Activated T-helper 2 cell treated with anti-CD3 and anti-CD28 coated beads, Interferon-gamma antibody, Interleukin-2, Interleukin-4, amounts not matched to agents 10 μg/mL and 5 μg/mL and 100 μg/mL, durations not matched to agents 14 hours and 24 hours and 36 hours (primary cell): Measurements from ENCODE around the gene ADCK2. TPM values are rescaled to one million over a fixed set of nuclear protein-coding genes. Genes with fewer than 3 reads are reported as not detected.
"Not testable (repeated sequence)": the region's sequence is repeated elsewhere in the genome, so short reads cannot be mapped to it uniquely, and the experiment has no call there.

Experiments used
- DNase-seq: peaks from one replicate; pipeline ENCODE4 v3.0.0; 2021; ENCODE audit warnings: low spot score
- H3K27ac Mint-ChIP-seq: one replicate; pipeline ENCODE4 v1.8.0; 2021; ENCODE audit warnings: mixed read lengths
- H3K27me3 Mint-ChIP-seq: one replicate; pipeline ENCODE4 v1.8.0; 2021; ENCODE audit warnings: low read depth, mixed read lengths
- H3K36me3 Mint-ChIP-seq: one replicate; pipeline ENCODE4 v1.8.0; 2021; ENCODE audit warnings: low read depth, mixed read lengths
- H3K4me1 Mint-ChIP-seq: one replicate; pipeline ENCODE4 v1.8.0; 2021; ENCODE audit warnings: low read depth, mixed read lengths
- H3K4me3 Mint-ChIP-seq: one replicate; pipeline ENCODE4 v1.8.0; 2021; ENCODE audit warnings: low read depth, mild to moderate bottlenecking, moderate library complexity, mixed read lengths
- H3K9me3 Mint-ChIP-seq: one replicate; pipeline ENCODE4 v1.8.0; 2021; ENCODE audit warnings: mixed read lengths
- intact Hi-C: fragments of 100-400 bp; cut with micrococcal nuclease; formaldehyde crosslinking; loops from one replicate; pipeline ENCODE4 v1.15.1; 2023
- total RNA-seq: library from RNA; stranded (reverse); gene quantifications from 2 replicates; pipeline ENCODE4 v1.2.3, GENCODE V29; 2022

The ADCK2 gene
- total RNA-seq, 1 donor from 2014 or later, result 26.3 TPM

GRCh38 chr7:140695381-140695780, 22.6 kb downstream of the ADCK2 start:
- H3K27me3 Mint-ChIP-seq, result no peaks in the 10 kb centered on the region
- H3K4me3 Mint-ChIP-seq, result no peak overlapping the region
- DNase-seq, result no peak
- intact Hi-C loops, result loop anchor here (5.0 kb wide), 1 partner anchor 293 kb away; the partner anchor contains the start of gene RAB19
- H3K36me3 Mint-ChIP-seq, result peaks cover 26% of the 10 kb centered on the region
- no peak overlapping the region for H3K27ac Mint-ChIP-seq
- no peaks in the 10 kb centered on the region for H3K9me3 Mint-ChIP-seq
- H3K4me1 Mint-ChIP-seq, result peaks cover 26% of the 10 kb centered on the region

GRCh38 chr7:140696024-140696679, 23.4 kb downstream of the ADCK2 start:
- Mint-ChIP-seq H3K9me3 (no peaks in the 10 kb centered on the region), H3K27ac (peak overlapping the region; percentile 99), H3K27me3 (no peaks in the 10 kb centered on the region), H3K36me3 (peaks cover 21% of the 10 kb centered on the region), H3K4me3 (peak overlapping the region; percentile 99), H3K4me1 (peaks cover 26% of the 10 kb centered on the region)
- intact Hi-C loops, result loop anchor here (1.0 to 5.0 kb wide), 4 partner anchors 23 to 319 kb away; partner anchors contain the start of genes BRAF, MRPS33 and RAB19
- no peak for DNase-seq

- Mint-ChIP-seq H3K36me3 (peaks cover 19% of the 10 kb centered on the region), H3K4me1 (peaks cover 26% of the 10 kb centered on the region), H3K27me3 (no peaks in the 10 kb centered on the region), H3K9me3 (no peaks in the 10 kb centered on the region), H3K27ac (peak within 1 kb of the TSS; percentile 99), H3K4me3 (peak within 1 kb of the TSS; percentile 99)
- intact Hi-C loops, result loop anchor here (1.0 to 5.0 kb wide), 4 partner anchors 24 to 318 kb away; partner anchors contain the start of genes BRAF, MRPS33 and RAB19
- DNase-seq, result peak; percentile 86
These were observed 24.1 kb downstream of the ADCK2 start, which contains the start of gene NDUFB2 for GRCh38 chr7:140696680-140697446. Gene NDUFB2 (plus strand): TSS chr7:140696708. CDS start chr7:140696745, 37 bp downstream.

- intact Hi-C loops, result loop anchor here (2.0 to 5.0 kb wide), 2 partner anchors 295 to 317 kb away; partner anchors contain the start of genes MRPS33 and RAB19
- Mint-ChIP-seq H3K27me3 (no peaks in the 10 kb centered on the region), H3K4me3 (peak overlapping the region; percentile 99), H3K27ac (peak overlapping the region; percentile 99), H3K9me3 (no peaks in the 10 kb centered on the region), H3K36me3 (peaks cover 18% of the 10 kb centered on the region), H3K4me1 (peaks cover 23% of the 10 kb centered on the region)
- DNase-seq, result no peak
These were observed 24.9 kb downstream of the ADCK2 start for GRCh38 chr7:140697447-140698143.

- Mint-ChIP-seq H3K27ac (peak overlapping the region; percentile 24), H3K9me3 (no peaks in the 10 kb centered on the region), H3K36me3 (peaks cover 20% of the 10 kb centered on the region), H3K27me3 (no peaks in the 10 kb centered on the region), H3K4me1 (peaks cover 21% of the 10 kb centered on the region), H3K4me3 (peak overlapping the region; percentile 99)
- intact Hi-C loops, result loop anchor here (5.0 kb wide), 1 partner anchor 296 kb away; the partner anchor contains the start of gene RAB19
- DNase-seq, result no peak
These were observed 25.7 kb downstream of the ADCK2 start for GRCh38 chr7:140698477-140698876.

GRCh38 chr7:140702774-140703173, 30.0 kb downstream of the ADCK2 start:
- H3K27ac Mint-ChIP-seq, result no peak overlapping the region

GRCh38 chr7:140704205-140704604, 31.5 kb downstream of the ADCK2 start:
- Mint-ChIP-seq H3K27me3 (no peaks in the 10 kb centered on the region), H3K9me3 (no peaks in the 10 kb centered on the region), H3K36me3 (peaks cover 45% of the 10 kb centered on the region), H3K27ac (no peak overlapping the region), H3K4me3 (no peak overlapping the region), H3K4me1 (peaks cover 5% of the 10 kb centered on the region)
- no peak for DNase-seq
- intact Hi-C loops, result no loop called here

More at GRCh38 chr7:140702774-140703173, 30.0 kb downstream of the ADCK2 start:
- peaks cover 41% of the 10 kb centered on the region for H3K36me3 Mint-ChIP-seq
- intact Hi-C loops, result no loop called here
- no peaks in the 10 kb centered on the region for H3K27me3 Mint-ChIP-seq
- no peaks in the 10 kb centered on the region for H3K9me3 Mint-ChIP-seq
- H3K4me3 Mint-ChIP-seq, result no peak overlapping the region
- peaks cover 13% of the 10 kb centered on the region for H3K4me1 Mint-ChIP-seq
- DNase-seq, result no peak

GRCh38 chr7:140707132-140707531, 34.4 kb downstream of the ADCK2 start:
- Mint-ChIP-seq H3K4me1 (no peaks in the 10 kb centered on the region), H3K27me3 (no peaks in the 10 kb centered on the region), H3K9me3 (peaks cover 6% of the 10 kb centered on the region), H3K4me3 (no peak overlapping the region), H3K36me3 (peaks cover 54% of the 10 kb centered on the region), H3K27ac (no peak overlapping the region)
- DNase-seq, result no peak
- intact Hi-C loops, result no loop called here

- intact Hi-C loops, DNase-seq, H3K27me3 Mint-ChIP-seq, H3K4me3 Mint-ChIP-seq, H3K4me1 Mint-ChIP-seq, H3K9me3 Mint-ChIP-seq, H3K27ac Mint-ChIP-seq: not testable (repeated sequence)
- peaks cover 52% of the 10 kb centered on the region for H3K36me3 Mint-ChIP-seq
These were observed 36.0 kb downstream of the ADCK2 start for GRCh38 chr7:140708764-140709163.

- H3K4me1 Mint-ChIP-seq, DNase-seq, intact Hi-C loops, H3K27ac Mint-ChIP-seq, H3K4me3 Mint-ChIP-seq, H3K9me3 Mint-ChIP-seq, H3K27me3 Mint-ChIP-seq: not testable (repeated sequence)
- H3K36me3 Mint-ChIP-seq, result peaks cover 41% of the 10 kb centered on the region
These were observed 39.6 kb downstream of the ADCK2 start for GRCh38 chr7:140712392-140712791.

- no peaks in the 10 kb centered on the region for H3K27me3 Mint-ChIP-seq
- no peak overlapping the region for H3K4me3 Mint-ChIP-seq
- H3K4me1 Mint-ChIP-seq, result no peaks in the 10 kb centered on the region
- H3K27ac Mint-ChIP-seq, result no peak overlapping the region
- intact Hi-C loops, result no loop called here
- H3K36me3 Mint-ChIP-seq, result peaks cover 30% of the 10 kb centered on the region
- no peak for DNase-seq
- peaks cover 6% of the 10 kb centered on the region for H3K9me3 Mint-ChIP-seq
These were observed 41.7 kb downstream of the ADCK2 start for GRCh38 chr7:140714331-140715040.

GRCh38 chr7:140719721-140720120, 47.0 kb downstream of the ADCK2 start:
- Mint-ChIP-seq H3K27ac (no peak overlapping the region), H3K4me1 (peaks cover 9% of the 10 kb centered on the region), H3K27me3 (no peaks in the 10 kb centered on the region), H3K36me3 (peaks cover 12% of the 10 kb centered on the region), H3K4me3 (no peak overlapping the region), H3K9me3 (no peaks in the 10 kb centered on the region)
- intact Hi-C loops, result no loop called here
- DNase-seq, result no peak
